Pons (tissue), 1 donor: ENCODE results near the gene ZDHHC6.
"Not testable (repeated sequence)": the region's sequence is repeated elsewhere in the genome, so short reads cannot be mapped to it uniquely, and the experiment has no call there.

Experiments used
- DNase-seq: peaks from one replicate; pipeline ENCODE4 v3.0.0-alpha.2; 2016; ENCODE audit warnings: low spot score

Gene ZDHHC6

DNA sequence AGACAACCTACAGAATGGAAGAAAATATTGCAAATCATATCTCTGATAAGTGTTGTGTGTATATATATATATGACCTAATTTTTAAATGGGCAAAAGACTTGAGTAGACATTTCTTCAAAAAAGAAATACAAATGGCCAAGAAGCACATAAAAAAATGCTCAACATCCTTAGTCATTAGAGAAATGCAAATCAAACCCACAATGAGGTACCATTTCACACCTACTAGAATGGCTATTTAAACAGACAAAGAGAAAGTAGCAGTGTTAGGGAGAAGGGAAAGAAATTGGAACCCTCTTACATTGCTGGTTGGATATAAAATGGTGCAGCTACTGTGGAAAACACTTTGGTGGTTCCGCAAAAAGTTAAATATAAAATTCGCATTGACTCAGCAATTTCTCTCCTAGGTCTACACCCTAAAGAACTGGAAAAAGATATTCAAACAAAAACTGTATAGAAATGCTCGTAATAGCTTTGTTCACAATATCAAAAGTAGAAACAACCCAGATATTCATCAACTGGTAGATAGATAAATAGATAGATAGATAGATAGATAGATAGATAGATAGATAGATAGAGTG lies 56.5 kb downstream of the ZDHHC6 start:
- DNase-seq, result no peak

DNA sequence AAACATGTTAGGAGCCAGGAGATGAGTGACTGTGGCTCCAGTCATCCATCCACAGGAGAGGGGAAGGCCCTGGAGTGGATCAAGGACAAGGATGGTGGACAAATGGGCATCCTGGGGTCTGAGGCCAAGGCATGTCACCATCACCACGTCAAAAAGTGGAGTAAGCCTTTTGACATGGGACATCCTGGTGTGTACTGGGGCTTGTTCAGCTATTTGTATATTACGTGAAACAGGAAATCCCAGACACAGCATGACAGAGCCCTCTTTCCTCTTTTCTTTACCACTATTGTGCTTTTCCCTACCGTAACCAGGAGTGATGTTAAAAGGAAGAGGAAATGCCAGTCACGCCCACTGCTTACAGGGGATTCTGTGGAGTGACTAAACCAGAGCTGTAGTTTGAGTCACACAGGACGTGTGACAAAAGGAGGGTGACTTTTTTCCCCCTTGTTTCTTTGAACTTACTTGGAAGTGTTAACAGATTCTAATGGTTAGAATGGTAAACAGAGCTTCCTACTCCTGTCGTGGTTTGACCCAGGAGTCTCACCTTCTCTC lies 57.4 kb downstream of the ZDHHC6 start:
- peak; percentile 7 for DNase-seq

DNA sequence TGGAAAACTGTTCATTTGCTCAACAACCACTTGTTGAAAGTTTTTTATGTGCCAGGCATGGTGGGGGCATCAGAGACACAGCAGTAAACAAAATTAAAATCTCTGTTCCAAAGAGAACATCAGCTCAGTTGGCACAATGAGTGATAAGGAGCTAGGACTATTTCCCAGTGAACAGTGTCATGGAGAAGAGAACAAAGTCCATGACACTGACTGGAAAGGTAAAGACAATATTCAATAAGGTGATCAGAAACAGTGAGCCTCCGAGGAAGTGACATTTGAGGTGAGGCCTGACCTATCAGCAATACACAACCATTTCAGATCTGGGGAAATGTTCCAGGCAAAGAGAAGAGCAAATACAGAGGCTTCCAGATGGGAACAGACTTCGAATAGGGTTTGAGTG lies 58.2 kb downstream of the ZDHHC6 start:
- DNase-seq, result no peak

DNA sequence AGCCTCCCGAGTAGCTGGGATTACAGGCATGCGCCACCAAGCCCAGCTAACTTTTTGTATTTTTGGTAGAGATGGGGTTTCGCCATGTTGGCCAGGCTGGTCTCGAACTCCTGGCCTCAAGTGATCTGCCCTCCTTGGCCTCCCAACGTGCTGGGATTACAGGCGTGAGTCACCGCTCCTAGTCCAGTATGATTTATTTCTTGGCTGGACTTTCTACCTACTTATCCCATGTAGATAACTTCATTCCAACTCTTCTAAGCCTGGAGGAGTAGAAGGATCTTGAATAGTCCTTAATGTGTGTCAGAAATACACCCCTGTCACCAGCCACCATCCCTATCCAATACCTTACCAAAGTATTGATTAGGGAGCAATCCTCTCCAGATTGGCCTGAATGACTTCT lies 58.7 kb downstream of the ZDHHC6 start:
- not testable (repeated sequence) for DNase-seq

DNA sequence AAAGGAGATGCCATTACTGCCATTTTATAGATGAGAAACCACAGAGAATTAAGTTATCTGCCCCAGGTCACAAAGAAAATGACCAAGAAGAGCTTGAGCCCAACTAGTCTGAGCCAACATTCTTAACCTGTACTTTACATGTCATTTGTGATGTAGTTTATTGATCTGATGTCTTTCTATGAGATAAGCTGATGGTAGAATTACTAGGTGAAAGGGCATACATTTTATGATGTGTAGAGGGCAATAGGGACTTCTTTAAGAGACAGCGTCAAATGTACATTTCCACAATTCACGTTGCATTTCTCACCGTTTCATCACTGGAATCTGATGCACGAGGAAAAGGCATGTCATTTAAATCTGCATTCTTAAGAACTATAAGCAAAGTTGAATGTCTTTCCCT lies 61.5 kb downstream of the ZDHHC6 start:
- no peak for DNase-seq

DNA sequence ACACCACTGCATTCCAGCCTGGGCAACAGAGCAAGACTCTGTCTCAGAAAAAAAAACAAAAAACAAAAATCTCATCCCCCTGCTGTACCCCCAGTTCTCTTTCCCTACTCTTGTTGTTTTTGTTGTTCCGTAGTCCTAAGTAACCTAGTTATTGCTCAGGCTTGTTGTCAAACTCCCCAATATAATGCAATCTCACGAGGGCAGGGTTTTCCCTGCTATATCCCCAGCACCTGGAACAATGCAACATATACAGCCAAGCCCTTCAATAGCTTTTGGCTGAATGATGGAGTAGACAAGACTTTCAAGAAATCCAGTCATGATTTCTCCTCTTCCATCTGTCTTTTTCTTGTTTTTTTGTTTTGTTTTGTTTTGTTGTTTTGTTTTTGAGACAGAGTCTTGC lies 62.6 kb downstream of the ZDHHC6 start:
- no peak for DNase-seq

DNA sequence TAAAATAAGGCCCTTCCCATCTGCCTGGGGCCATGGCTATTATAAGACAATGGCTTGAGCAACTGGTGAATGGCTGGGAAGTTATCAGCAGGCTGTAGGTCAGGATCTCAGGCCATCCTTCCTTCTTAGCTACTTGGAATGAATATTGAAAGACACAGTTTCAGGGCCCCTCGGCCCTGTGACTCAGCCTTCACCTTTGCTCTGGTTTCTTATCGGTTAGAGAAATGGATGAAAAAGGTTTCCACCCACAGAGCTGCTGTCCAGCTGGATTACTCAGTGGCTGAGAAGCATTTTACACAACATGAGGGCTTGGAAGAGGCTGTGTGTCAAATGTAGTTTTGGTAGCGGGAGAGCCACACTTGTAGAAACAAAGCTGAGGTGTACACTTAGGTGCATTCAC lies 63.4 kb downstream of the ZDHHC6 start:
- DNase-seq, result no peak

DNA sequence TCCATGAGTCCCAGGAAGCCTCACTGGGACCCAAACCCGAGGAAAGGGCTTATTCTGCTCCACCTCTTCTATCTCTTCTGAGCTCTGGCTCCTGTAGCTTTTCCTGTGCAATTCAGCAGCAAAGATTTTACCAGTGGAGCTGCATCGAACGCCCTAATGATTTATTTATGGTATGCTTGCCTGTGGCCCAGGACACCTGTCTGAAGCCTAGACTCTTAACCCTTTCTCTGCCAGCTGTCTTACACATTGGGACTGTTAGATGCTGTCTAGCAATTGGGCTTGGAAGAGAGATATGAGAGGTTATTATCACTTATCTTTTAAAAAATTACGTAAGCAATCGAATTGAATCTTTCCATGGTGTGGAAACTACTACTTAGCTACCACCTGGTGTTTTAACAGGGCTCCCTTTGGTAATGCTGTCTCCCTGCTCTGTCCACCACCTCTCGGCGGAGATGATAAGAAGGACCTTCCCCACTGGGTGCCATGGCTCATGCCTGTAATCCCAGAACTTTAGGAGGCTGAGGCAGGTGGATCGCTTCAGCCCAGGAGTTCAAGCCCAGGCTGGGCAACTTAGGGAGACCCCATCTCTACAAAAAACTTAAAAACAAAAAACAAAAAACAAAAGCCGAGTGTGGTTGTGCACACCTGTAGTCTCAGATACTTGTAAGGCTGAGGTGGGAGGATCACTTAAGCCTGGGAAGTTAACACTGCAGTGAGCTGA lies 64.0 kb downstream of the ZDHHC6 start:
- DNase-seq, result no peak
